SH-SY5Y (cell line): ENCODE measurements around the gene SEC31B.

Experiments
- GATA2 ChIP-seq: IDR thresholded peaks from 2 replicates; pipeline ENCODE4 v1.6.1; 2011; ENCODE audit warnings: mild to moderate bottlenecking, low read depth, low read length
- GATA3 ChIP-seq: IDR thresholded peaks from 2 replicates; pipeline ENCODE4 v1.6.1; 2011; ENCODE audit warnings: low read depth, mild to moderate bottlenecking, low read length, moderate library complexity

DNA sequence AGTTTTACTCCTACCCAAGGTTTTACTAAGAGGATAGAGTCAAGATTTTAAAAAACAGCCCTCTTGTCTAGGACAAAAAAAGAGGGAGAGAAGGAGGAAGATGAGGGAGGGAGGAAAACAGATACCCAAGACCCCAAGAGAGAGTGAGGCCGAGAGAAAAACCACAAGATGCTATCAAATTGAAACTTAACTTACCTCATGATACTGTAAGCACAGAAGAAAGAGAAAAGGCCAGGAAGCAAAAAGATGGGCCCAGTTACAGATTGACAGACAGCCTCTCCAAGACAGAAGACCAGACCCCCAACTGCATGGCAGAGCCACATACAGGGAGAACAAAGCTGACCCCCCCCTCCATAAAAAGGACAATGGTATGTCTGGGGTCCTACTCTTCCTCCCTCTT lies 11.4 kb downstream of the SEC31B start:
- TF ChIP-seq GATA3 = no peak
- no peak for TF ChIP-seq GATA2
